NCI-H128 (cell line): Measurements from ENCODE around the gene LIMS1.
"Not testable (repeated sequence)": the region's sequence is repeated elsewhere in the genome, so short reads cannot be mapped to it uniquely, and the experiment has no call there.

Experiments
- DNase-seq: peaks from one replicate; lab custom pipeline; 2025; ENCODE audit not compliant: unreplicated experiment; lab: John Stamatoyannopoulos, UW

LIMS1 gene

DNA sequence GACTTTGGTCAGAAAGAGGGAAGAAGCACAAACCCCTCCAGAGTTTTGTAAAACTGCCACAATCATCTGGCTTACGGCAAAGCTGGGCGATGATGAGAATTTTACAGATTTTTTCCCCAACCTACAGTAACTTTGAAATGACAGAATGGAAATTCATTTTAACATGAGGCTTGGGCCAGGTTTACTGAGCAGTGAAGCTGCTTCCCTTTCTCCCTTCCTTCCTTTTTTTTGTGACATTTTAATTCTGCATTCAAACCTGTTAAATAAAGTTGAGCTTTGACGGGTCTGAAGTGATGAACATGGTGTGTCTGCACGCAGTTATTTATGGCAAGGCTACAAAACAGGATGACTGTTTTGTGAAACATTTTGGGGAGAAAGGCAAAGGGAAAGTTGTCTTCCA lies 123.2 kb downstream of the LIMS1 start:
- DNase-seq = not testable (repeated sequence)

DNA sequence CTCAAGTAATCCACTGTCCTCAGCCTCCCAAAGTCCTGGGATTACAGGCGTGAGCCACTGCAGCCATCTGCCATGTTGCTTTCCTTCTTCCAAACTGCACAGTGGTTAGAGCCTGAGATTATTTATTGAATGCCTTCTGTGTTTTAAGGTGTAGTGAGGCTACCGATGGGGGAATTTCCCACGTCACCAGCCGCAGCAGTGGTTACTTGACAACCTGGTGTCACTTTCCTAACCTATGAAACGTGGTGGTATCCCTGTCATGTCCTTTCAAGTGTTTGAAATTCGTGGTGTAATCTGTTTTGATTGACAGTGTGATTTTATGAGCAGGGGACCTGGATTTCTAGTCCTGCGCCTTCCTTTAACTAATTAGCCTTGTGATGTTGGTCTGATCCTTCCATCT lies 124.3 kb downstream of the LIMS1 start:
- DNase-seq = not testable (repeated sequence)

DNA sequence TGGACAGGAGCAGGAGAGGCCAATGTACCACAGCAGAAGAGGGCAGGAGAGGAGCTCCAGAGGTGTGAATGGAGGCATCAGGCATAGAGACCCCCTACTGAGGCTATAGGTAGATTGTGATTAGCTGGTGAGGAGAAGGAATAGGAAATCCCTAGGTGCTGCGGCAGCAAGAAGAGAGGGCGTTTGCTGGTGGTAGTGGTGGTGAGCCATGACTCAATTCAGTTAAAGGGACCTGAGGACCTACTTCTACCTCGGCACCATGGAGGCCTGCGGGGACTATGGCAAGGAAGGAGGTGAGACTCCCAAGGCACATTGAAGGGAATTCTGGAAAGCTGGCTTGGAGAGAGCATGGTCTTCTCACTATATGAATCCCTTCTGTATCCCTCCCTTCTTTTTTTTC lies 127.2 kb downstream of the LIMS1 start:
- DNase-seq = not testable (repeated sequence)

DNA sequence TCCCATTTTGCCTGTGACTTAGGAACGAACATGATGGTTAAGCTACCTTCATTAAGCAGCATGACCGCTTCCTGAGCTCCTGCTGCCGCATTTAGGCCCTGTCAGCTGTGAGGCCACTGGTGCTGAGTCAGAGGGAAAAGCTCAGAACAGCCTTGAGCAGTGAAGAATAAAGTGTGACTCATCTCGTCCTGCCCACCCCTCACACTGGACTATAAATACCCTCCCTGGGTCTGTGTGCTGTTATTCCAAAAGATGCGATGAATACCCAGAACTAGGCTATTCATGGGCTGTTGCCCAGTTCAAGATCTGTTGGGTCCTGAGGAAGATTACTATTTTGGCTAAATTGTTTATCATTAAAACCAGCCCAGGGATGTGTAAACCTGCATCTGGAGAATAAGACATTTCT lies 127.9 kb downstream of the LIMS1 start:
- not testable (repeated sequence) for DNase-seq

GRCh38 chr2:108663346-108663745 lies 129.1 kb downstream of the LIMS1 start:
- not testable (repeated sequence) for DNase-seq

DNA sequence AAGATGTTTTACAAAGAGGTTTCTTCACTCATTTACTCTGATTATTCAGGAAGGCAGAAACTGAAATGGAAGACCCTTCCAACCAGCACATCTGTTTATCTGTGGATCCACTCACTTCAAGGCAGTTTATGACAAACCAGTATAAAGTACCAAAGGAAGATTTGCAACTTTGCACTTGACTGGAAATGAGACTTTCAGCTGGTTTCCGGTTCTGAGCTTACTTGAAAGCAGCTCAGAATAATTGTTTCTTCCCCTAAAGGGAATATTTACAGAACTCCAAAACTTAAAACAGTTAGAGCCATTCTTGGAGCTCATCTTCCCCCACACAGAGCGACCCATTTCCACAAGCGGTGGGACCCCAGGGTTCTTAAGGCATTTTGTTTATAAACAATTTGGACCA lies 129.8 kb downstream of the LIMS1 start:
- DNase-seq = not testable (repeated sequence)

- not testable (repeated sequence) for DNase-seq
Measured at GRCh38 chr2:108664979-108665378, 130.7 kb downstream of the LIMS1 start.

- DNase-seq = not testable (repeated sequence)
Measured at GRCh38 chr2:108665975-108666374, 131.7 kb downstream of the LIMS1 start.

DNA sequence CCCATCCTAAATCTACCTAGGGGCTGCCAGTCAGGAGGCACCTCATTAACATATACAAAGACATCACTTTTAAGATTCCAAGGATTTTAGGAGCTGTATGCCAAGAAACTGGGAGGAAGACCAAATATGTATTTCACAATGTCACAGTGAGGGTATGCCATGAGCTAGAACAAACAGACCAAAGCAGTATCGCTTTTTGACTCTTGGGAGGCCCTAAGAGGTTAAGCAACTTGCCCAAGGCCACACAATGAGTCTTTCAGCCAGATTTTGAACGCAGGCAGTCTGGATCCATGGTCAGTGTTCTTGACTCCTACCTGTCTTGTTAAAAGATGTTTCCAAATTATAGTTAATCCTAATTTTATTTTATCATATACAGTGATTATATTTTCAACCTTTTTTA lies 132.9 kb downstream of the LIMS1 start:
- DNase-seq = not testable (repeated sequence)

DNA sequence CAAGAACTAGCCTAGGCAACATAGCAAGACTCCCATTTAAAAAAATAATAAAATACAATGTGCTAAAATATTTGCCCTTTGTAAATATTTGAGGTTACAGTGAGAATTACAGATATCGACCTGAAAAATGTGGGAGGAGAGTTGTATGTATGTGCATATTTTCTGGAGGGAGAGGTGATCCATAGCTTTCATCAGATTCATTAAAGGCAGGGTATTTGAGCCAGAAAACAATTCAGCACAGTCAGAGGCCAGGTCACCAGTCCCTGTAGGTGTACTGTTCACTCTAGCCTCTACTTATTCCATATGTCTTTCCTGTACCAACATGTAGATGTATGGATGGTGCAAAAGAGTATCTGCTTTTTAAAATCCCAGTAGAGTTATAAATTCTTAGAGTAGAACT lies 136.0 kb downstream of the LIMS1 start:
- DNase-seq = not testable (repeated sequence)

- not testable (repeated sequence) for DNase-seq
Measured at GRCh38 chr2:108672200-108672805, 138.0 kb downstream of the LIMS1 start.

GRCh38 chr2:108676522-108676921 lies 142.3 kb downstream of the LIMS1 start:
- DNase-seq = not testable (repeated sequence)

GRCh38 chr2:108677239-108677744 lies 143.0 kb downstream of the LIMS1 start:
- DNase-seq = not testable (repeated sequence)

- DNase-seq = peak; percentile 19
Measured at GRCh38 chr2:108678198-108678651, 144.0 kb downstream of the LIMS1 start.

- not testable (repeated sequence) for DNase-seq
Measured at GRCh38 chr2:108680805-108681204, 146.5 kb downstream of the LIMS1 start.

DNA sequence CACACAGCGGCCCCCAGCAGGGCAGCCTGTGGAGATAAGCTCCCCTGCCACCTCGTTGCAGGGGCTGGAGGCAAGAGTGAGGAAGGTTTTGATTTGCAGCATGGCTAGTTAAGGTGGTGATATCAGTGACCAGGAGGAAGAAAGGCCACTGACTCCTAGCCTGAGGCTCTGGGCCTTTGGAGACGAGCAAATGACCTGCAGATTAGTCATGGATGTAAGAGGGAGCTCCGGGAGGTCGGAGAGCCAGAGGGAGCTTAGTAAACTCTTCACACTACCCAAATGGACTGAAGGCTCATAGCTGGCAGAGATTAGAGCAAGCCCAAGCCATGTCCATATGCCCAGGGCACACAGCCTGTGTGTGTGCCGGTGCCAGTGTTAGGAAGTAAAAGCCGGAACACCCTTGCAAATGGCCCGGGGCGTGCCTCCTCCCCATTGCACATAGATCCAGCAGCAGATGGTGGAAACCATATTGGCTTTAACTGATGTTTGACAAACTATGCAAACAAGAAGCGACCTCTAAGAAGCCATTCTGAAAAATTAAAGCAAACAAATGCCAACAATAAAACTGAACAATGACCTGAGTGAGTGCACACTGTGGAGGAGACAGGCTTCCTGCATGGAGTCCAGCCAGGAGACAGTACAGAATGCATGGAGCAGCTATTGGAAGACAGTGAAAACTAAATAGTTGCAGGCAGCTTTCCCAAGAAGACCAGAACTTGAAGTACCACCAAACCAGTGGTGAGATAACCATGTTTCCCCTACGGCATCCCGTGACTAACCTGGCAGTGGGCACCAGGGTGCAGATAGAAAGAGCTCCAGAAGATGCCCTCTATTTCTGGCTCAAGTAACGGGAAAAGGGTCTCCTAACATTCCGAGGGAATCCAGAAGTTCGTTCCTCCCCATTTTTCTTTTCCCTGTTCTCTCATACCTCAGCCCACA lies 154.8 kb downstream of the LIMS1 start:
- not testable (repeated sequence) for DNase-seq

GRCh38 chr2:108690001-108690400 lies 155.7 kb downstream of the LIMS1 start:
- not testable (repeated sequence) for DNase-seq

DNA sequence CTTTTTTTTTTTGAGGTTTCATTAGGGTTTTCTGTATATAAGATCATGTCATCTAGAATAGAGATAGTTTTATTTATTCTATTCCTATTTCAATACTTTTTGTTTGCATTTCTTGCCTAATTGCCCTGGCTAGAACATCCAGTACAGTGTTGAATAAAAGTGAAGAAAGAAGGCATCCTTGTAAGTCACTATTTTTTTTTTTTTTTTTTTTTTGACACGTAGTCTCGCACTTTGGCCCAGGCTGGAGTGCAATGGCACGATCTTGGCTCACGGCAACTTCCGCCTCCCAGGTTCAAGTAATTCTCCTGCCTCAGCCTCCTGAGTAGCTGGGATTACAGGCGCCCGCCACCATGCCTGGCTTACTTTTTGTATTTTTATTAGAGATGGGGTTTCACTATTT lies 157.2 kb downstream of the LIMS1 start:
- no peak for DNase-seq

GRCh38 chr2:108701208-108701607 lies 166.9 kb downstream of the LIMS1 start:
- no peak for DNase-seq

DNA sequence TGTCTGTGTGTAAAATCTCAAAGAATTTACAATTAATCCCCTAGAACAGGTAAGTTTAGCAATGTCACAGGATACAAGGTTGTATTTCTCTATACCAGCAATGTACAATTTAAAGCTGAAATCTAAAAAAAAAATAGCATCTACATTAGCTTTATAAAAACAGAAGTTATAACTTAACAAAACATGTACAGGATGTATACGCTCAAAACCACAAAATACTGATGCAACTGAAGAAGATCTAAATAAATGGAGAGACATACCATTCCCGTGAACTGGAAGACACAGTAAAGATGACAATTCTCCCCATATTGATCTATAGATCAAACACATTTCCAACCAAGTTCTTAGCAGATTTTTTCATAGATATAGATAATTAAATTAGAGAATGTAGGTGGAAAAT lies 167.5 kb downstream of the LIMS1 start:
- DNase-seq = no peak

- DNase-seq = no peak
Measured at GRCh38 chr2:108704871-108705270, 170.6 kb downstream of the LIMS1 start.

DNA sequence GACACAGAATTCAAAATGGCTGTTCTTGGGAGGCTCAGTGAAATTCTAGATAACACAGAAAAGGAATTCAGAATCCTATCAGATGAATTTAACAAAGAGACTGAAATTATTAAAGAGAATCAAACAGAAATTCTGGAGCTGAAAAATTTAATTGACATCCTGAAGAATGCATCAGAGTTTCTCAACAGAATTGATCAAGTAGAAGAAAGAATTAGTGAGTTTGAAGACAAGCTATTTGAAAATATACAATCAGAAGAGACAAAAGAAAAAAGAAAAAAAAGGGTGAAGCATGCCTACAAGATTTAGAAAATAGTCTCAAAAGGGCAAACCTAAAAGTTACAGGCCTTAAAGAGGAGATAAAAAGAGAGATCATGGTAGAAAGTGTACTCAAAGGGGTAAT lies 173.0 kb downstream of the LIMS1 start:
- no peak for DNase-seq
